Hypothalamus (tissue), 51 donors: ENCODE results near the gene UGT2B10.
"Not testable (repeated sequence)": the region's sequence is repeated elsewhere in the genome, so short reads cannot be mapped to it uniquely, and the experiment has no call there.

Source experiments
- DNase-seq, 51 donors: peaks; one replicate each; lab custom pipeline; 2025; lab: John Stamatoyannopoulos, UW

UGT2B10 gene

DNA sequence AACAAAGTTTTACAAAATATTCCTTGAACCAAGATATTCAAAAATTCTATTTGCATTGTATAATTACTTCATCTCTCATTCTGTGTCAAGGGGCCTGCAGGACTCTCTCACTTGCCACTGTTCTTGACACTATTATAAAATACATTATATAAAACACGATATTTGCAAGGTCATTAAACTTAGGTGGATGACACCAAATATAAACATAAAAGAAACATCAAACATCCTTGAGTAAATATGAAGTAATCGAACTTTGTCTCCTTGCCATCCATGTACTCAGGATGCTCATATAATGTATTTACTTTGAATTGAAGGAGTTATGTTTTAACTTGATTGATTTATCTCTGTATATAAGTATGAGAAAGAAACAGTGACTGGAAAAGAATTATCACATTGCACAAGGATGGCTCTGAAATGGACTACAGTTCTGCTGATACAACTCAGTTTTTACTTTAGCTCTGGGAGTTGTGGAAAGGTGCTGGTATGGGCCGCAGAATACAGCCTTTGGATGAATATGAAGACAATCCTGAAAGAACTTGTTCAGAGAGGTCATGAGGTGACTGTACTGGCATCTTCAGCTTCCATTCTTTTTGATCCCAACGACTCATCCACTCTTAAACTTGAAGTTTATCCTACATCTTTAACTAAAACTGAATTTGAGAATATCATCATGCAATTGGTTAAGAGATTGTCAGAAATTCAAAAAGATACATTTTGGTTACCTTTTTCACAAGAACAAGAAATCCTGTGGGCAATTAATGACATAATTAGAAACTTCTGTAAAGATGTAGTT, at the start of gene UGT2B10:
UGT2B10 (plus strand) TSS at position 378 of the 793 bp plus-strand sequence; CDS start at position 404, 26 bp downstream.
- not testable (repeated sequence) for DNase-seq

DNA sequence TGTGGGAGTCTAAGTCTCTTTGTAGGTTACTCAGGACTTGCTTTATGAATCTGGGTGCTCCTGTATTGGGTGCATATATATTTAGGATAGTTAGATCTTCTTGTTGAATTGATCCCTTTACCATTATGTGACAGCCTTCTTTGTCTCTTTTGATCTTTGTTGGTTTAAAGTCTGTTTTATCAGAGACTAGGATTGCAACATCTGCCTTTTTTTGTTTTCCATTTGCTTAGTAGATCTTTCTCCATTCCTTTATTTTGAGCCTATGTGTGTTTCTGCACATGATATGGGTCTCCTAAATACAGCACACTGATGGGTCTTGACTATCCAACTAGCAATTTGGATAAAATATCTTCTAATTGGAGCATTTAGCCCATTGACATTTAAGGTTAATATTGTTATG, 44.0 kb upstream of the UGT2B10 start:
- DNase-seq: not testable (repeated sequence)

DNA sequence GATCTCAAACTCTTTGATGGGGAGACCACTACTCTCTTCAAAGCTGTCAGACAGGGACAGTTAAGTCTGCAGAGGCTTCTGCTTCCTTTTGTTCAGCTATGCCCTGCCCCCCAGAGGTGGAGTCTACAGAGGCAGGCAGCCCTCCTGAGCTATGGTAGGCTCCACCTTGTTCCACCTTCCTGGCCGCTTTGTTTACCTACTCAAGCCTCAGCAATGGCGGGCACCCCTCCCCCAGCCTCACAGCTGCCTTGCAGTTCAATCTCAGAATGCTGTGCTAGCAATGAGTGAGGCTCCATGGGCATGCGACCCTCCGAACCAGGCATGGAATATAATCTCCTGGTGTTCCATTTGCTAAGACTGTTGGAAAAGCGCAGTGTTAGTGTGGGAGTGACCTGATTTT, 42.1 kb upstream of the UGT2B10 start:
- DNase-seq: no peak

DNA sequence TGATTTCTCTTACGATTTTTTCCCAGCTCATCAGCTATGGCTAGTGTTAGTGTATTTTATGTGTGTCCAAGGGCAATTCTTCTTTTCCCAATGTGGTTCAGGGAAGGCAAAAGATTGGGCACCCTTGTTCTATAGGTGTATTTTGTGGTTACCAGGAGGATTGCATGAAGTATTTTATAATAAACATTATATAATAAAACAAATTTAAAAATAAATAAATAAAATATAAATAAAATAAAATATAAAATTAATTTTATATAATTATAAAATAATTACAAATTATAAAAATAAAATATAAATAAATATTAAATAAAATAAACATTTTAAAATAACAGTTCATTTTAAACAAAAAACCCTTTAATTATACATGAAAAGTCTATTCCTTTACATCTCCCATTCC, 35.6 kb upstream of the UGT2B10 start:
- DNase-seq: no peak

DNA sequence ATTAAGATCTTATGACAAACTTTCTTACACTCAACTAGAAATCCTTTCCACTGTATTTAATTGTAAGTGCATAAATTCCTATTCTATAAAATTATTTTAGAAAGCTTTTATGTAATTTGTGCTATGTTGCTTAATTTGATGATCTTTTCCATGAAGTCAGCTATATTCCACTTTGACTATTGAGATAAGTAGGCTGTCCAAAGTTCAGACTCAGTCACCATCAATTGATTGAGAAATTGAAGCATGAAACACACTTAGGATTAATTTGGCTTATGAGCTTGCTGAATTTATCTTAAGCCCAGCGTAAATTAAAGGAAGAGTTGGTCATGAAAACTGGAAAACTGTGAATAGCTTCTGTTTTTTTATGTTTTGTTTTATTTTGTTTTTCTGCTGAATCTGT, 18.7 kb upstream of the UGT2B10 start:
- DNase-seq: no peak

DNA sequence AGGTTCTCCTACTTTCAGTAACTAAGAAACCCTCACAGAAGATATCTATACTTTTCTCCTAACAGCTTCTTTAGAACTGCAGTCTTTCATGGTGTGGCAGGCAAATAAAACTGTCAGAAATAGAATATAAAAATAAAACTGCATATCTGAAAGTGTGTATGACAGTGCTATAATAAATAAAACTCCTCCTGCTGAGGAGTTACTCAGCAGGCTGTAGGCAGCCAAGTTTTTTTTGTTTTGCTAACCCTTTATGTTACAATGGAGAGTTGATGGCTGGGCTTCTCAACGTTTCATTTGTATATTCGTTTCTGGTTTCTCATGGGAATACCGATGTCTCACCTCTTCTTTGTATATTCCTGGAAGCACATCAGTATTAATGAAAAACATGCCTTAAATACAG, 18.2 kb upstream of the UGT2B10 start:
- DNase-seq: no peak

DNA sequence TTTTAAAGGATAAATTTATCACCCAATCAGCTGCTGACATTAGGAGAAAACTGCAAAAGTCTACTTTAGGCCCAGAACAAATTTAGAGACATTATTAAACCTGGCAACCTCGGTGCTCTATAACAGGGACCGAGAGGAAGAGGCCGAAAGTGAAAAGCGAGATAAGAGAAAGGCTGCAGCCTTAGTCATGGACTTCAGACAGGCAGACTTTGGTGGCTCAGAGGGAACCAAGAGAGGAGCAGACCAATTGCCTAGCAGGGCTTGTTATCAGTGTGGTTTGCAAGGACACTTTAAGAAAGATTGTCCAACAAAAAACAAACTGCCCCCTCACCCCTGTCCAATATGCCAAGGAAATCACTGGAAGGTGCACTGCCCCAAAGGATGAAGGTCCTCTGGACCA, 12.8 kb upstream of the UGT2B10 start:
- no peak for DNase-seq

DNA sequence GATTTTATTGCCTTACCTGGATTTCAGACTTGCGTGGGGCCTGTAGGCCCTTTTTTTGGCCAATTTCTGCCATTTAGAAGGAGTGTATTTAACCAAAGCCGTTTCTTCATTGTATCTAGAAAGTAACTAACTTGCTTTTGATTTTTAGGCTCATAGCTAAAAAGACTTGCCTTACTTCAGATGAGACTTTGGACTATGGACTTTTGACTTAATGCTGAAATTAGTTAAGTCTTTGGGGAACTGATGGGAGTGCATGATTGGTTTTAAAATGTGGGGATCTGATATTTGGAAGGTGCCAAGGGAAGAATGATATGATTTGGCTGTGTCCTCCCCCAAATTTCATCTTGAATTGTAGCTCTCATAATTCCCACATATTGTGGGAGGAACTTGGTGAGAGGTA, 7.7 kb upstream of the UGT2B10 start:
- no peak for DNase-seq

DNA sequence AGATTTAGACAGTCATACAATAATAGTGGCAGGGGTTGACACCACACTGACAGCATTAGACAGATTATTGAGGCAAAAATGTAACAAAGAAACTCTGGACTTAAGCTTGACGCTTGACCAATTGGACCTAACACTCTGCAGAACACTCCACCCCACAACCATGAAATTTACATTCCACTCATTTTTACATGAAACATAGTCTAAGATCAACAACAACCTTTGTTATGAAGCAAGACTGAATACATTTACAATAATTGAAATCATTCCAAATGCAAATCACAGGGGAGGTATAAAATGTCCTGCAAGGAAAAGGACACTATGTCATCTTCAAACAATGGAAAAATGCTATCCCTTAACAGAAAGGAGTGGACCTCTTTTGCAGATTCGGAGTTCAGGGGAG, 4.9 kb upstream of the UGT2B10 start:
- DNase-seq: no peak

DNA sequence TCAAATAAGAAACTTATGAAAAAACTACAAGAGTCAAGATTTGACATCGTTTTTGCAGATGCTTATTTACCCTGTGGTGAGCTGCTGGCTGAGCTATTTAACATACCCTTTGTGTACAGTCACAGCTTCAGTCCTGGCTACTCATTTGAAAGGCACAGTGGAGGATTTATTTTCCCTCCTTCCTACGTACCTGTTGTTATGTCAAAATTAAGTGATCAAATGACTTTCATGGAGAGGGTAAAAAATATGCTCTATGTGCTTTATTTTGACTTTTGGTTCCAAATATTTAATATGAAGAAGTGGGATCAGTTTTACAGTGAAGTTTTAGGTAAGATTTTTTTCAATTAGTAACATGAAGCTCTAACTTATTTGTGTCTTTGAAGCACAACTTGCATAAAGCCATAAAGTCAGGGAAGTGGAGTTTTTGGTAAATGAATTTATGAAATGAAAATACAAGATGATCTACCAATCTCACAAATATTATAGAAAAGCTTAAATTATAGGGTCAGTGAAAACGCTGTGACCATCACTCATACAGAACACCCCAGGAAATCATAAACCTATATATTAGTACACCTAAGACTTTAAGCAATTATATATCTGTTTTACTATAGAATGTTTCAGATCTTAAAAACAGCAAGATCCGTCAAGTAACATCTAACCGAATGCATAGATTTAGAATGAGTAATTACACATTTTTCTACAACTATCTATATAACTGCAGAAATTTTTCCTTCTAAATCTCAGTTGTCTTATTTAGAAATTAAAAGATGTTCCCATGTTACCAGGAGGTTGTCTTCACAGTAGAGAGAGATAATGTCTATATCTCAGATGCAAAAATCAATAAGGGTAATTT, 844 bp downstream of the UGT2B10 start:
- not testable (repeated sequence) for DNase-seq

DNA sequence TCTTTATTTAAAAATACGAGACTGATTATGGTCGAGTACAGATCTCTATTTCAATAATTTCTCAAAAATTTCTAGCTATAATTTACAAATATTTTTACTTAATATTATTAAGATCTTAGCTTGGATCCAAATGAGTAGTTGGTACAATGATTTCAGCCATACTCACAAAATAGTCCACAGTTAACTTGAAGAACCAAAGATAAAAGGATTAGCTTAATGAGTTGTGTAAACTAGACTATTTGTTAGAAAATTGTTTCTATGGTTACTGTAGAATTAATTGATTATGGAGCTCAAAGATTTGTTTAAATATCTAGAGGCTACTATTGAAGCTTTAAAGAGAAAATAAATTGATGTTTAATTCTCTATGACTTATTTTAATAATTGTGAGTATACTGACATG, 1.6 kb downstream of the UGT2B10 start:
- no peak for DNase-seq

DNA sequence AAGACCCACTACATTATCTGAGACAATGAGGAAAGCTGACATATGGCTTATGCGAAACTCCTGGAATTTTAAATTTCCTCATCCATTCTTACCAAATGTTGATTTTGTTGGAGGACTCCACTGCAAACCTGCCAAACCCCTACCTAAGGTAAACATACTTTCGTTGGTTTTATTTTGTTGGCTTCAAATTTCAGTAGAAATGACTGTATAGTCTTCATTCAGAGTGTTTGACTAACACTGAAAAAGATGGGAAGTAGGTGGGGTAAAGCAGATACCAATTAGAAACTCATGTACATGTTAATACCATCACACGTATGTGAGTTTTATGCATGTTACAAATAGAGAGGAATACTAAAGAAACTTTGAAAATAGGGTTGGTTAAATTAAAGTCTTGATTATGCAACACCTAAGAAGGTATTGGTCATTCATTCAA, 2.3 kb downstream of the UGT2B10 start:
- DNase-seq: not testable (repeated sequence)

DNA sequence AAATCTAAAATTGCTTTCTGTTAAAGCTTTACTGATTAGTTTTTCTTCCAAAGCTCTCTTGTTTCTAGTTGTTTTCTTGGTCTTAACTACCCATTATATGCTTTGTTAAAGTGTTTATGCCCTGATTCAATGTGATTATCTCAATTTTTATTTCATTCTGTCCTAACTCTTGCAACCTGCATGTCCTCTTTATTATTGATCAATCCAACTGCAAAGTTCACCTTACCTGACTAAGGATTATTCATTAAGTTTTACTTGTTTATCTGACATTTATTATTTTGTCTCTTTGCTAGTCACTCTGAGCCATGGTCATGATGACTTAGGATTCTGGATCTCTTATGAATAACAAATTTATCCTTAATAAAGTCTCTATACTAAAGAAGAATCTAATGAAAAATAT, 15.8 kb downstream of the UGT2B10 start:
- DNase-seq: no peak

DNA sequence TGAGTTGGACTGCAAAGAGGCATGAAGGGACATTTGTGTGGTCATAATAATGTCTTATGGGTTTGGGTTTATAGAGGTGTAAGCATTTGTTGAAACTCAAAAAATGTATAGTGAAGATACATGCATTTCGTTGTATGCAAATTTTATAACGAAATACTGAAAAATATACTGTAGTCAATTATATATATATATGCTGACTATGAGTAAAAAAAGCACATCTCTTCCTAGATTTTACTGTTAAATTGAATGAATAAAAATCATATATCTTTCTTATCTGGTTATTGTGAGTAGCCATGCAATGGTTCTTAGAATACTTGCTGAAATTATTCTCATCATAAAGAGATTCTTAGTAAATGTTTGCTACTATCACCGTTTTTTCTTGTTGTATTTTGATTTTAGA, 34.5 kb downstream of the UGT2B10 start:
- no peak for DNase-seq

DNA sequence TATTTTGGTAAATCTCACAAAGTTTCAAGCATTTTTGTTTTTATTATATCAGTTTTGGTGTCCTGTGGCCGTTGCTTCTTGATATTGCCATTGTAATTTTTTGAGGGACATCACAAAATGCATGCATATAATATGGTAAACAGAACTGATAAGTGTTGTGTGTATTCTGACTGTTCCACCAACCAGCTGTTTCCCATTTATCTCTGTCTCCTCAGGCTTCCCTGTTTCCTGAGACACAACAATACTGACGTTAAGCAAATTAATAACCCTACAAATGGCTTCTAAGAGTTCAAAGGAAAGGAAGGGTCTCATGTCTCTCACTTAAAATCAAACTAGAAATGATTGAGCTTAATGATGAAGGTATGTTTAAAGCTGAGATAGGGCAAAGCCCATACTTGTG, 40.0 kb downstream of the UGT2B10 start:
- no peak for DNase-seq

DNA sequence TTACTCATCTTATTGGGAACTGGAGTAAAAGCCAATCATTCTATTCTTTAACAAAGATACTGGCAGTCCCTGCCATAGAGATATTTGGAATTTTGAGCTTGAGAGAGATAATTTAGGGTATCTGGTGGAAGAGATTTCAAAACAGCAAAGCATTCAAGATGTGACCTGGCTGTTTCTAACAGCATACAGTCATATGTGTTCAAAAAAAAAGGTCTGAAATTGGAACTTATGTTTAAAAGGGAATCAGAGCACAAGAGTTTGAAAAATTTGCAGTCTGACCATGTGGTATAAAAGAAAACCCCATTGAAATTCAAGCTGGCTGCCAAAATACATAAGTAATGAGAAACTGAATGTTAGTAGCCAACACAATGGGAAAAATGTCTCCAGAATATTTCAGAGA, 42.2 kb downstream of the UGT2B10 start:
- DNase-seq: no peak

DNA sequence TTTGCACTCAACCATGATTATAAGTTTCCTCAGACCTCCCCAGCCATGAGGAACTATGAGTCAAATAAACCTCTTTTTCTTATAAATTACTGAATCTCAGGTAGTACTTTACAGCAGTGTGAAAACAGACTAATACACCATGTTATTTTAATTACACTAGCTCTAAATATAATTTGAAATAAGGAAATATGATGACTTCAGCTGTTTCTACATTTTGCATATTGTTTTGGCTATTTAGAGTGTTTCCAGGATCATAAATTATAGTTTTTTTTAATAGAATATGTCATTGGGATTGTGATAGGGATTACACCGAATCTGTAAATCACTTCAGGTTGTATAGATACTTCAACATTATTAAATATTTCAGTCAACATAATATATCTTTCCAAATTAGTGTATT, 43.9 kb downstream of the UGT2B10 start:
- DNase-seq: no peak

DNA sequence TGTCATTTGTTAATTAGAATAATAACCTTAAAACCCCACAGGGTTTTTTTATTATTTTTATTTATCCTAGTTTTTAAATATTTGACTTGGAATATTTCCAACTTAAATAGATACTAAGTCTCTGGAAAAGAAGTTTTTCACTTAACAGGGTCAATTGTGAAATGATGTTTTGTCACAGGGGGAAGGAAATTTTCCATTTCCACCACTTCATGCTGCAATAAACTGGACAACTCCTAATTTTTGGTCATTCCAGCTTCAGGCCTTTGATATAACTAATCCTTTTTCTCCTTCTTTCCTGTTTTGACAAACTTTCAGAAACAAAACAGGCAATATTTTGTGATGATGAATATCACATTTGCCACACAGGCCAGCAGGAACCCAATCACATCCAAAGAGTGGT, 45.3 kb downstream of the UGT2B10 start:
- DNase-seq: no peak

DNA sequence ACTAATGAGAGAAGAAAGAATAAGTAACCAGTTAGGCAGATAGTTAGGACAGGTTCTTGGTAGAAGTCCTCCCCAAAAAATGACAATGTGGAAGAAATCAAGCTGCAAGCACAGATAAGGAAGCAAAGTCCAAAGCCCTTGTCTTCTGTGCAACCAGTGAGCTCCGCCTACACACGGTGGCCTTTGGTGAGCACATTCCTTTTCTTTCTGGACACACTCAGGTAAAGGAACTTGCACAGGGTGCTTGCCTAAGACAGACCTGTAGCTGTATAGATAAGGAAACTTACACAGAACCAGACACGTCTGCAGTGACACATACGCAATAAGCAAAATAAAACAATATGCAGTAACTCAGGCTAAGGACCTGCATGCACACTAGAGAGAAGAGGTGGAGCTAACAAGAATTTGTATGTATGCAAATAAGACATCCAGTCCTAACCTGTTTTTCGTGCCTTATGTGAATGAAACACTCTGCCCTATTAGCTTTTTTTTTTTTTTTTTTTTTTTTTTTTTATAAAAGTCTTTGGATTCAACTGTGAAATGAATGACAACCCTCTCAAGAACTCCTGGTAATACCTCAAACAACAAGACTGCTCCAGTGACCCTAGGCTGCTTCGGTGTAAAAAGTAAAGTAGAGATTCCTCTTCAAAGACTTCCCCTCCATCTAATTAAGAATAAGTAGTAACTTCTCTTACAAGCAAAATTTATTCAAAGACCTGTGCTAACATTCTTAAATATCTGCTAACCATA, 48.8 kb downstream of the UGT2B10 start:
- DNase-seq: no peak

DNA sequence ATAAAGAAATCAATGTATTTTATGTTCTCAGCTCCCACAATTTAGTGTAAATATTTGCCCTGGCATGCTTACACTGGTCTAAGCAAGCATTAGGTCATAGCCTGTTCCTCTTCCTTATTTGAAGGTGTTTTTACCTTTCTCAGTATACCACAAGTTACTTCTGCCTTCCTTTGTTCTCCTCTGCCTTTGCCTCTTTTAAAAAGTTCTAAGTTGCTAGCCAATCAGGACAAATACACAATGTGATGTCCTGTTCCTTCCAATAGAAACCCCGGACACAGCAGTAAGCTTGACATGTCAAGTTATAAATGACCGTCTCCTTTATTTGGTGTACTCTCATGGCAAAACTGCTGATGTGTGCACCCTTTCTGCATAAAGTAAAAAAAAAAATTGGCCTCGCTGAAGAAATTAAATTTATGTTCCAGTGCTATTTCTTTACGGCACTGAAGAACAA, 49.4 kb downstream of the UGT2B10 start:
- DNase-seq: no peak

DNA sequence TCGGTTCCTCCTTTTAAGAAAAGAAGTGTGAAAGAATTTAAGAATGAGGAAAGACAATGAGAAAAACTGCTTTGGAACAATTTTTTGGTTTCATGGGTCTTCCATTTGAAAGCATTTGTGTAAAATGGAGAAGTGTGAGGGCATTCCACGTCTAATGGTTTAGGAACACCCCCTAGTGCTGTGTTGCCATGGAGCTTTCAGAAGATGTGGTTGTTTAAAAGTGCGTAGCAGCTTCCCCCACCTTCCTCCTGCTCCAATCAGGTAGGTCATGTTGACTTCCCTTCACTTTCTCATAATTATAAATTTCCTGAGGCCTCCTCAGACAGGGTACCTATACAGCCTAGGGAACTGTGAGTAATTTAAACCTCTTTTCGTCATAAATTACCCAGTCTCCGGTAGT, 50.0 kb downstream of the UGT2B10 start:
- DNase-seq: no peak
